B cell (primary cell): ENCODE measurements around the gene DPP9.

Source experiments
- EZH2 ChIP-seq: IDR thresholded peaks from 2 replicates; pipeline ENCODE4 v1.6.1; 2012; ENCODE audit warnings: borderline replicate concordance, low read depth, mild to moderate bottlenecking, moderate library complexity, low read length; ENCODE audit not compliant: insufficient read depth, poor library complexity, severe bottlenecking
- TF ChIP-seq, protein P1 (sequence below): fragments of 200-600 bp; IDR thresholded peaks from one replicate; pipeline ENCODE4 v1.8.0; 2022; ENCODE audit warnings: antibody characterized with exemption, mild to moderate bottlenecking

DNA sequence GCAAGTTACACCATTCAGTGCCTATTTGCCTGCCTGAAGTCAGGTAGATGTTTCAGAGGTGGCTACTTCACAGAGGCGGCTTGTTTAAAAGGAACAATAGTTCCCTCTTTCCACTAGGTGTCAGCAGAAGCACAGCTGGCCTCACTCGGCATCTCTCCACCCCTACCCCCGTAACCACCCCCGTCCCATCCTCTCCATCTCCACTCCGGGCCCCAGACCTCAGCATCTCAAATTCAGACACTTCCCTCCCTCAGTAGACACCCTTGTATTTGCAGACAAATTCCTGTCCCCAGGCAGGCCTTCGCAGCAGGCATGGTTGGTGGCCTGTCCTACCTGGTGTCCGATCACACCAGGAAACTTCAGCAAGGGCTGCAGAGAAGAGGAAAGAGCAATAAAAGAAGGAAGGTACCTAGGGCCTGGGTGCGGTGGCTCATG lies 9.1 kb upstream of the DPP9 start:
- TF ChIP-seq, protein P1, sequence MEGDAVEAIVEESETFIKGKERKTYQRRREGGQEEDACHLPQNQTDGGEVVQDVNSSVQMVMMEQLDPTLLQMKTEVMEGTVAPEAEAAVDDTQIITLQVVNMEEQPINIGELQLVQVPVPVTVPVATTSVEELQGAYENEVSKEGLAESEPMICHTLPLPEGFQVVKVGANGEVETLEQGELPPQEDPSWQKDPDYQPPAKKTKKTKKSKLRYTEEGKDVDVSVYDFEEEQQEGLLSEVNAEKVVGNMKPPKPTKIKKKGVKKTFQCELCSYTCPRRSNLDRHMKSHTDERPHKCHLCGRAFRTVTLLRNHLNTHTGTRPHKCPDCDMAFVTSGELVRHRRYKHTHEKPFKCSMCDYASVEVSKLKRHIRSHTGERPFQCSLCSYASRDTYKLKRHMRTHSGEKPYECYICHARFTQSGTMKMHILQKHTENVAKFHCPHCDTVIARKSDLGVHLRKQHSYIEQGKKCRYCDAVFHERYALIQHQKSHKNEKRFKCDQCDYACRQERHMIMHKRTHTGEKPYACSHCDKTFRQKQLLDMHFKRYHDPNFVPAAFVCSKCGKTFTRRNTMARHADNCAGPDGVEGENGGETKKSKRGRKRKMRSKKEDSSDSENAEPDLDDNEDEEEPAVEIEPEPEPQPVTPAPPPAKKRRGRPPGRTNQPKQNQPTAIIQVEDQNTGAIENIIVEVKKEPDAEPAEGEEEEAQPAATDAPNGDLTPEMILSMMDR: peak; percentile 78
- no peak for TF ChIP-seq EZH2
